Upper lobe of left lung (tissue), 6 donors: ENCODE results near the gene TSC22D4. TPM values are rescaled to one million over a fixed set of nuclear protein-coding genes. Genes with fewer than 3 reads are reported as not detected.

ENCODE experiments used
- ATAC-seq, 2 donors: fragments of 200-7000 bp; cut with Tn5 transposase; one replicate each; pipeline ENCODE4 v1.9.1; 2022; ENCODE audit warnings: mild to moderate bottlenecking in 2 of 2, moderate library complexity in 2 of 2; ENCODE audit not compliant: low FRiP score in 2 of 2
- DNase-seq, 2 donors: peaks; one replicate each; pipeline ENCODE4 v3.0.0-alpha.2; 2019 to 2020
- H3K27ac ChIP-seq, 4 donors: fragments of 200-600 bp; sonication (generic); one replicate each; pipeline ENCODE4 v1.5.1; 2016 to 2019
- H3K27me3 ChIP-seq, 4 donors: fragments of 200-600 bp; sonication (generic); one replicate each; pipeline ENCODE4 v1.5.1; 2017 to 2019
- H3K36me3 ChIP-seq, 4 donors: fragments of 200-600 bp; sonication (generic); one replicate each; pipeline ENCODE4 v1.5.1; 2016 to 2019
- H3K4me1 ChIP-seq, 4 donors: fragments of 200-600 bp; sonication (generic); one replicate each; pipeline ENCODE4 v1.5.1; 2018 to 2019
- H3K4me3 ChIP-seq, 4 donors: fragments of 200-600 bp; sonication (generic); one replicate each; pipeline ENCODE4 v1.5.1; 2017 to 2019; ENCODE audit warnings: mild to moderate bottlenecking in 2 of 4, moderate library complexity in 1 of 4
- H3K9me3 ChIP-seq, 4 donors: fragments of 200-600 bp; sonication (generic); one replicate each; pipeline ENCODE4 v1.5.1; 2018 to 2019
- EP300 ChIP-seq, 4 donors: sonication (generic); formaldehyde crosslinking; IDR thresholded peaks; one replicate each; pipeline ENCODE4 v1.5.1; 2017; ENCODE audit warnings: antibody characterized with exemption in 4 of 4, control low read depth in 2 of 4
- POLR2A ChIP-seq, 4 donors: fragments of 450-650 bp; IDR thresholded peaks; one replicate each; pipeline ENCODE4 v1.5.1; 2016 to 2017; ENCODE audit warnings: antibody characterized with exemption in 4 of 4, mild to moderate bottlenecking in 2 of 4
- POLR2AphosphoS5 ChIP-seq, 2 donors: sonication (generic); formaldehyde crosslinking; IDR thresholded peaks; one replicate each; pipeline ENCODE4 v1.5.1; 2017; ENCODE audit warnings: antibody characterized with exemption in 2 of 2
- WGBS, 2 donors: methylation state at CpG; one replicate each; pipeline ENCODE4 v1.1.5; 2017 to 2018; 5-methylcytosine and 5-hydroxymethylcytosine counted together
- total RNA-seq, 6 donors: library from RNA; depleted of rRNA in 4 of 6; stranded (reverse); fragments of >200 nt in 4 of 6; gene quantifications; one replicate each; pipeline versions ENCODE4 v1.1.0 to v1.2.1, GENCODE V29; 2016 to 2021
- TF ChIP-seq, protein P1 (sequence below), 6 experiments: fragments of 450-650 bp in 4 of 6; fragments of 200-600 bp in 2 of 6; sonication (generic) in 2 of 6; IDR thresholded peaks; one replicate each; pipeline ENCODE4 v1.5.1; 2016 to 2019; ENCODE audit warnings: antibody characterized with exemption in 6 of 6
- donor health status: DM: no; HTN: no; CAD: no; lungs with moderate emphysema.
- donor health status: DM: no; HTN: yes; CAD: no; lungs with severe emphysema.

Gene TSC22D4
- total RNA-seq, 6 donors from 2014 or later = 25.7 to 91.2 (median 69.0) TPM

DNA sequence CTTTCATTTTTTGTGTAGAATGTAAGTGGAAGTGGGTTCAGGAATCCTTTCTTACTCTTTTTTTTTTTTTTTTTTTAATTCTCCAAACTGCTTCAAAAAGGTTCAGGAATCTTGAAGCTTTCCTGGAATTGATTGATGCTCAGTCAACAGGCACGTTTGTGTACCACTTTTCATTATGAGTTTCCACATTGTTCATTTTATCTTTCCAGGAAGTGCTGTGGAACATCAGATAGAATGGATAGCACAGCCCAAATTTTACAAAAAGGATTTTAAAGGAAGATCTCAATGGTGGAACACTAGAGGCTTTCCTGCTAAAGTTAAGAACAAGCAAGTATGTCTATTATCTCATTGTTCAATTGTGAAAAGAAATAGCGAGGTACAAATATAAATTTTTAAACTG is 40.8 kb downstream of the TSC22D4 start:
- TF ChIP-seq POLR2AphosphoS5 (IDR thresholded peaks at IDR 0.05) (no peak), POLR2A (IDR thresholded peaks at IDR 0.05) (no peak), EP300 (IDR thresholded peaks at IDR 0.05) (no peak)
- TF ChIP-seq, protein P1, sequence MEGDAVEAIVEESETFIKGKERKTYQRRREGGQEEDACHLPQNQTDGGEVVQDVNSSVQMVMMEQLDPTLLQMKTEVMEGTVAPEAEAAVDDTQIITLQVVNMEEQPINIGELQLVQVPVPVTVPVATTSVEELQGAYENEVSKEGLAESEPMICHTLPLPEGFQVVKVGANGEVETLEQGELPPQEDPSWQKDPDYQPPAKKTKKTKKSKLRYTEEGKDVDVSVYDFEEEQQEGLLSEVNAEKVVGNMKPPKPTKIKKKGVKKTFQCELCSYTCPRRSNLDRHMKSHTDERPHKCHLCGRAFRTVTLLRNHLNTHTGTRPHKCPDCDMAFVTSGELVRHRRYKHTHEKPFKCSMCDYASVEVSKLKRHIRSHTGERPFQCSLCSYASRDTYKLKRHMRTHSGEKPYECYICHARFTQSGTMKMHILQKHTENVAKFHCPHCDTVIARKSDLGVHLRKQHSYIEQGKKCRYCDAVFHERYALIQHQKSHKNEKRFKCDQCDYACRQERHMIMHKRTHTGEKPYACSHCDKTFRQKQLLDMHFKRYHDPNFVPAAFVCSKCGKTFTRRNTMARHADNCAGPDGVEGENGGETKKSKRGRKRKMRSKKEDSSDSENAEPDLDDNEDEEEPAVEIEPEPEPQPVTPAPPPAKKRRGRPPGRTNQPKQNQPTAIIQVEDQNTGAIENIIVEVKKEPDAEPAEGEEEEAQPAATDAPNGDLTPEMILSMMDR (IDR thresholded peaks at IDR 0.05) = no peak
- 38 to 53% methylated on average over 2 of the region's 2 CpGs for WGBS, 2 donors
- H3K4me3 ChIP-seq = no peak overlapping the region
- ATAC-seq (no peak), DNase-seq (no peak)
- peaks cover 10 to 28% (median 19%) of the 10 kb centered on the region in 4 donors for H3K4me1 ChIP-seq
- H3K27ac ChIP-seq = peak overlapping the region in 2 of 4 donors; percentile 4 to 95
- H3K36me3 ChIP-seq = peaks cover 5 to 17% (median 15%) of the 10 kb centered on the region in 4 donors
- no peaks in the 10 kb centered on the region for H3K27me3 ChIP-seq
- no peaks in the 10 kb centered on the region for H3K9me3 ChIP-seq

DNA sequence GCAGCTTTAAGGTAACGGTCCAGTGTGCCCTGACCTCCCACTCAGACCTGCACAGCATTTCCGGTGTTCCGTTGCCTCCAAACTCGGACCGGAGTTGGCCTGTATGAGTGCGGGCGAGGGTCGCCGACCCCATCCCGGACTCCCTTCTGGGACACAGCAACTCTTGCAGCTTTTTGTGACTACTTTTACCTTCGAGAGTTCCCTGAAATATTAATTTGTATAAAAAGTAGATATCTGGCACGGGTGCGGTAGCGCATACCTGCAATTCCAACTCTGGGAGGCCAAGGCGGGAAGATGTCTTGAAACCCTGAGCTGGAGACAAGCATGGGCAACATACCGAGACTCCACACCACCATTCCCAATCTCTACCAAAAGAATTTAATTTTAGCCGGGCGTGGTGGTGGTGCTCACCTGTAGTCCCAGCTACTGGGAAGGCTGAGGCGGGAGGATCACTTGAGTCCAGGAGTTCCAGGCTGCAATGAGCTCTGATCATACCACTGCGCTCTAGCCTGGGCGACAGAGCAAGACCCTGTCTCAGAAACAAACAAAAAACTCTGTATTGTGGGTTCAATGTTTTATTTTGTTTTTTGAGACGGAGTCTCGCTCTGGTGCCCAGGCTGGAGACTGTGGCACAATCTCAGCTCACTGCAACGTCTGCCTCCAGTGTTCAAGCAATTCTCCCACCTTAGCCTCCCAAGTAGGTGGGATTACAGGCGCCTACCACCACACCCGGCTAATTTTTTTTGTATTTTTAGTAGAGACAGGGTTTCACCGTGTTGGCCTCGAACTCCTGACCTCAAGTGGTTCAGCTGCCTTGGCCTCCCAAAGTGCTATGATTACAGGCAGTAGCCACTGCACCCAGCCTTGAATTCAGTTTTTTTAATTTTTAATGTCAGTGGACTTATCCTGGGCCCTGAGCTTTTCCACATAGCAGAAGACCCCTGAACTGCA is 41.6 kb downstream of the TSC22D4 start:
- H3K9me3 ChIP-seq = no peaks in the 10 kb centered on the region
- H3K27me3 ChIP-seq = no peaks in the 10 kb centered on the region
- peaks cover 5 to 23% (median 21%) of the 10 kb centered on the region in 4 donors for H3K36me3 ChIP-seq
- TF ChIP-seq EP300 (IDR thresholded peaks at IDR 0.05) = no peak
- TF ChIP-seq, protein P1 (IDR thresholded peaks at IDR 0.05) = no peak
- no peak for TF ChIP-seq POLR2A (IDR thresholded peaks at IDR 0.05)
- TF ChIP-seq POLR2AphosphoS5 (IDR thresholded peaks at IDR 0.05) = no peak
- peak overlapping the region; percentile 95 to 98 (median 98) for H3K27ac ChIP-seq
- peaks cover 10 to 36% (median 18%) of the 10 kb centered on the region in 4 donors for H3K4me1 ChIP-seq
- peak in 1 of 2 donors; percentile 82 for DNase-seq
- peak overlapping the region in 2 of 4 donors; percentile 75 to 97 for H3K4me3 ChIP-seq
- ATAC-seq = no peak
- WGBS, 2 donors = 94 to 95% methylated on average over 28 of the region's 28 CpGs

DNA sequence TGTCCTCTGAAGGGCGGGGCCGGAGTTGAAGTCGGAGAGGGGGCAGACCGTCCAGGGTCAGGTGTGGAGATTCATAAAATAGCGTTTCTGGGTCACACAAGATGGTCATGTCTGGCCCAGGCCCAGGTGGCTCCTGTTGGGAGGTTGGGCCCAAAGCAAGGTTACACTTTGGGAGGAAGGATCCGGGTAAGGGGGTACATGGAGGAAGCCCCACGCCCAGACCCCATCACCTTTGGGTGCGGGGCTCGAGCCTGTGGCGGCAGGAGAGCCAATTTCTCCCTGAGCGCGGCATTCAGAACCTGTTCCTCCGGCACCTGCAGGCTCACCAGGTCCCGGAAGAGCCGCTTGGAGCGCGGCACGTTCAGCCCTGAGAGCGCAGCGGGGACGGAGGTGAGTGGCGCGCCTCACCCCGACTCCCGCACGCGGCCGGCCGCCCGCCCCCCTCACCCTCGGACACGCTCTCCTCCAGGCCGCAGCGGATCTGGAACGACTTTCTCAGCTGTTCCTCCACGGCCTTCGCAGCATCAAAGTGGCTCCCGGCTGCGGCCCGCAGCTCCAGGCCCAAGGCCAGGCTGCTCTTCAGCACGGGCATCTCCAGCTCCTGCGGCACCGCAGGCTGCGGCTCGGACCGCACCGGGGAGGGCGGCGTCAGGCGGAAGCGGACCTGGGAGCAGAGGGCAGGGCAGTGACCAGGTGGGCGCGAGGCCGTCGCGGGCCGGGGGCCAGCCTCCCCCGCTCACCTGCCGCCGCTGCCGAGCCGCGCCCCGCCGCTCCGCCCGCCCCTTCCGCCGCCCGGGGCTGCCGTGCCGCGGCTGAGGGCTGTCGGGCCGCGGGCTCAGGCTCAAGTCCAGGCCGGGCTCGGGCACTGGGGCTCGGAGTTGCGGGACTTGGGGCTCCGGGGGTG is 43.4 kb downstream of the TSC22D4 start:
- WGBS, 2 donors = 3 to 9% methylated on average over 18 to 48 of the region's 81 CpGs
- Histone ChIP-seq H3K9me3 (no peaks in the 10 kb centered on the region), H3K4me3 (peak overlapping the region; percentile 75 to 97 (median 90)), H3K27ac (peak overlapping the region; percentile 95 to 98 (median 98)), H3K36me3 (peaks cover 5 to 32% (median 26%) of the 10 kb centered on the region in 4 donors), H3K27me3 (no peaks in the 10 kb centered on the region), H3K4me1 (peaks cover 25 to 54% (median 35%) of the 10 kb centered on the region in 4 donors)
- peak in 1 of 2 donors; percentile 6 for TF ChIP-seq POLR2AphosphoS5 (IDR thresholded peaks at IDR 0.05)
- peak in 2 of 4 donors; percentile 15 to 16 for TF ChIP-seq POLR2A (IDR thresholded peaks at IDR 0.05)
- TF ChIP-seq EP300 (IDR thresholded peaks at IDR 0.05) = no peak
- TF ChIP-seq, protein P1 (IDR thresholded peaks at IDR 0.05) = peak in 1 of 6 experiments; percentile 9
- peak; percentile 45 to 93 for DNase-seq
- peak; percentile 12 to 64 for ATAC-seq

DNA sequence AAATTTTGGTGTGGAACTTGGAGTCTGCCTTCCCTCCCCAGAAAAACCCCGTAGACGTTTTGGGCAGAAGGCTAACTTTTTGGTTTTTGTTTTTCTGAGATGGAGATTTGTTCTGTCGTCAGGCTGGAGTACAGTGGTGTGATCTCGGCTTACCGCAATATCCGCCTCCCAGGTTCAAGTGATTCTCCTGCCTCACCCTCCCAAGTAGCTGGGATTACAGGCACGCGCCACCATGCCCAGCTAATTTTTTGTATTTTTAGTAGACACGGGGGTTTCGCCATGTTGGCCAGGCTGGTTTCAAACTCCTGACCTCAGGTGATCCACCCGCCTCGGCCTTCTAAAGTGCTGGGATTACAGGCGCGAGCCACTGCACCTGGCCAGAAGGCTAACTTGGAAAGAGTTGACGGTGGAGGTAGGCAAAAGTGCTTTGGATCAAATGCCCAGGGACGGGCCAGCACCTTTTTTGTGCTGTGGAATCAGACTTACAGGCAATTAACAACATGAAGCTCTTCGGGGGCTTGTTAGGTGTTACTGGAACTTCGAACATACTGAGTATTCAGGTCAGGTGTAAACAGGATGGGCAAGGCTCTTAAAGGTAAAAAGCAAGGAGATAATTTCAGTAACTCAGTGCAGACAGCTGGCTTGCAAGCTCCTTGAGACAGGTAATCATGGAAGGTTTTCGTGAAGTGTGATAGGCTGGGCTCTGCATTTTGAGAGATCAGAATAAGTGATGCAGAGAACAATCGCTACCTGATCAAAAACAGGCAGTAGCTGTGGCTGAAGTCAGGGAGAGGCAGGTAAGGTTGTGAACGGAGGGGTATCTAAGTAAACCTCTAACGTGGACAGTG is 44.5 kb downstream of the TSC22D4 start:
- WGBS, 2 donors = 82 to 83% methylated on average over 22 of the region's 22 CpGs
- DNase-seq (no peak), ATAC-seq (no peak)
- Histone ChIP-seq H3K27ac (peak overlapping the region in 3 of 4 donors; percentile 95 to 98 (median 98)), H3K4me3 (peak overlapping the region in 3 of 4 donors; percentile 75 to 97 (median 89)), H3K27me3 (no peaks in the 10 kb centered on the region), H3K9me3 (no peaks in the 10 kb centered on the region), H3K36me3 (peaks cover 5 to 32% (median 26%) of the 10 kb centered on the region in 4 donors), H3K4me1 (peaks cover 28 to 60% (median 39%) of the 10 kb centered on the region in 4 donors)
- TF ChIP-seq EP300 (IDR thresholded peaks at IDR 0.05) = no peak
- no peak for TF ChIP-seq POLR2AphosphoS5 (IDR thresholded peaks at IDR 0.05)
- TF ChIP-seq, protein P1 (IDR thresholded peaks at IDR 0.05) = no peak
- TF ChIP-seq POLR2A (IDR thresholded peaks at IDR 0.05) = no peak
